NCI-H1436 treated with DMSO at 0.1 percent for 48 hours (cell line): Measurements from ENCODE around the gene NAV2.

Experiments
- DNase-seq: peaks from one replicate; lab custom pipeline; 2025; lab: John Stamatoyannopoulos, UW

NAV2 gene

GRCh38 chr11:19976281-19976941 is 263.8 kb downstream of the NAV2 start:
- no peak for DNase-seq

GRCh38 chr11:19977941-19978340 is 265.3 kb downstream of the NAV2 start:
- no peak for DNase-seq

- DNase-seq = no peak
Observed at GRCh38 chr11:19978668-19979518, 266.3 kb downstream of the NAV2 start.

GRCh38 chr11:19979519-19979845 is 266.8 kb downstream of the NAV2 start:
- no peak for DNase-seq

- DNase-seq = no peak
Observed at GRCh38 chr11:19980388-19980787, 267.8 kb downstream of the NAV2 start.

GRCh38 chr11:19980957-19981669 is 268.5 kb downstream of the NAV2 start:
- no peak for DNase-seq

GRCh38 chr11:19982774-19983495 is 270.3 kb downstream of the NAV2 start:
- DNase-seq = no peak

GRCh38 chr11:19984048-19984742 is 271.6 kb downstream of the NAV2 start:
- DNase-seq = peak; percentile 15

- DNase-seq = no peak
Observed at GRCh38 chr11:19985111-19985510, 272.5 kb downstream of the NAV2 start.

- no peak for DNase-seq
Observed at GRCh38 chr11:19987331-19987801, 274.7 kb downstream of the NAV2 start.

GRCh38 chr11:19988598-19988997 is 276.0 kb downstream of the NAV2 start:
- DNase-seq = no peak

- DNase-seq = no peak
Observed at GRCh38 chr11:19989191-19989590, 276.6 kb downstream of the NAV2 start.

- no peak for DNase-seq
Observed at GRCh38 chr11:19992162-19992561, 279.5 kb downstream of the NAV2 start.

GRCh38 chr11:19992998-19993397 is 280.4 kb downstream of the NAV2 start:
- no peak for DNase-seq

- no peak for DNase-seq
Observed at GRCh38 chr11:19994672-19995071, 282.0 kb downstream of the NAV2 start.

- DNase-seq = no peak
Observed at GRCh38 chr11:19995145-19995544, 282.5 kb downstream of the NAV2 start.

GRCh38 chr11:19996571-19996970 is 283.9 kb downstream of the NAV2 start:
- DNase-seq = no peak

GRCh38 chr11:20000022-20000350 is 287.3 kb downstream of the NAV2 start:
- DNase-seq = no peak

- DNase-seq = peak; percentile 40
Observed at GRCh38 chr11:20000351-20001134, 287.9 kb downstream of the NAV2 start.

- DNase-seq = no peak
Observed at GRCh38 chr11:20002312-20003216, 289.9 kb downstream of the NAV2 start.
